GM20431 (cell line): ENCODE data around the gene SAYSD1.

Experiments used
- in situ Hi-C: fragments of 300-500 bp; cut with MseI, MboI; formaldehyde crosslinking; loops from one replicate; pipeline ENCODE4 v1.15.0; 2020; ENCODE audit warnings: low sequenced_read_pairs; ENCODE audit not compliant: unreplicated experiment

SAYSD1 gene

GRCh38 chr6:39060467-39061160 lies 54.4 kb downstream of the SAYSD1 start:
- in situ Hi-C loops: no loop called here

DNA sequence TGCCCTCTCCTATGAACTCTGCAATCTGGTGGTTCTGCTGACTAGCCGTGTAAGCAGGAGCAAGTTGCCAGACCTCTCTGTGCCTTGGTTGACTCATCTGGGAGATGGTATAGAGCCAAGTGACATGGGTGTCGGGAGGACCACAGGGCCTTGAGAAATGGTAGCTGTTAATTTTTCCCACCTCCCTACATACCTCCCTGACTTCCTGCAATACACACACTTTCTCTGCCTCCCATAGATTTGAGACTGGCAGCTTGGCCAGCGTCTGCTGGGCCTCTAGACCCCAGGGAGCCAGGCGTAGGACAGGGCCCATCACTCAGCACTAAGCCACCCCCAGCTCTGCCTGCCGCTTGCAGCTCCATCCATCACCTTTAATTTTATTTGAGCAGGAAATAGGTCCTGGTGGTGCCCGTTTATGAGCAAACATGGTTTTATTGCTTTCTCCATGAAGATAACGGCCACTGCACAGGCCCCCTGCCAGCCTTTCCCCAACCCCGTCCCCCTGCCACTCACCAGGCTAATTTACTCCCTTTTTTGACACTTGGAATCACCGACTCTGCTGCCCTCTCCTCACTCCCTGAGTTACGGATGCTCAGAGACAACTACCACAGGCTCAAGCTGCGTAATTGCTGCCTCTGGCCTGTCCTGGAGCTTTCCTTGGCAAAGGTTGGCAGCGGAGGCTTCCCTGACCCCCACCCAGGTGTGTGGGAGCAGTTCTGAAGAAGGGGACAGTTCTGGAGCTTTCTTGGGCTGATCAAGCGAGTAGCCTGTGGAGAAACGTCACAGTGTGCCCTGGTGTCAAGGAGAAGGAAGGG lies 55.3 kb downstream of the SAYSD1 start:
- in situ Hi-C loops: no loop called here

GRCh38 chr6:39058471-39059147 lies 56.4 kb downstream of the SAYSD1 start:
- in situ Hi-C loops: no loop called here

DNA sequence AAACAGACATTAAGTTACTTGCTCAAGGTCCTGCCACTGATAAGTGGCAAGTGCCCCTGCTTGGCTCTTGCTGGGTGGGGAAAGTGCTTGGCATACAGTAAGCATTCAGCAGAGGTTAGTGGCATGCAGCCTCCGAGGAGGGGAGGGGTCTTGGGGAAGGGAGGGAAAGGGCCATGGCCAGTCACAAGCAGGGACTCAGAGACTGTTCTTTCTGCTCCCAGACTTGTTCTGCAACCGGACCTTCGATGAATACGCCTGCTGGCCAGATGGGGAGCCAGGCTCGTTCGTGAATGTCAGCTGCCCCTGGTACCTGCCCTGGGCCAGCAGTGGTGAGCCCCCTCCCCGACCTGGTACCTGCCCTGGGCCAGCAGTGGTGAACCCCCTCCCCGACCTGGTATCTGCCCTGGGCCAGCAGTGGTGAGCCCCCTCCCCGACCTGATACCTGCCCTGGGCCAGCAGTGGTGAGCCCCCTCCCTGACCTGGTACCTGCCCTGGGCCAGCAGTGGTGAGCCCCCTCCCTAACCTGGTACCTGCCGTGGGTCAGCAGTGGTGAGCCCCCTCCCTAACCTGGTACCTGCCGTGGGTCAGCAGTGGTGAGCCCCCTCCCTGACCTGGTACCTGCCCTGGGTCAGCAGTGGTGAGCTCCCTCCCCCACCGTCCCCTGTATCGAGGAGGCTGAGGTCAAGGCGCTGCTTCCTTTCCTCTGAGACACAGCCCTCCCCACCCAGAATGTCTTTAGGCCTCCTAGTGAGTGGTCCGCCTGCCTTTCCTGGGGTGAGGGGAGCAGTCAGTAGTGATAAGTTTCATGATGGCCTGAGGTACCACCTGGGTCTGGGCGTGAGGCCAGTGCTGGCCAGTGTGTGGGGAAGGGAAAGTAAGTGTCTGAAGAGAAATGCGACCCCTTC lies 57.5 kb downstream of the SAYSD1 start:
- in situ Hi-C loops: no loop called here

DNA sequence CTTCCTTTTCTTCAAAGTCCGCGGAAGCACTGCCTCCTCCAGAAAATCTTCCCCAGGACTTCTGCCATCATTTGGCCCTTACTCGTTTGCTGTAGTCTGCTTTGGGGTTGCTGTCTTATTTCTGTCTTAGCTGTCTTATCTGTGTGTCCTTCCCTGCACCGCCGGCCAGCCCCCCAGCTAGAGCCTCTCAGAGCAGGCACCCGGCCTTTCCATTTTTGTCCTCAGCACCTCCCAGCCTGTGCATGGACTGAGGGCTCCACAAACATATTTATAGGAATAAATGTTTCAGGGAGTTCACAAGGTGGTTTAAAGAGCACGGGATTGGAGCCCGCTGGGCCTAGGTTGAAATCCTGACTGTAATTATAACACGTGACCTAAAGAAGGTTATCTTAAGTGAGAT lies 58.3 kb downstream of the SAYSD1 start:
- in situ Hi-C loops: no loop called here

GRCh38 chr6:39056191-39056590 lies 58.8 kb downstream of the SAYSD1 start:
- in situ Hi-C loops: no loop called here

- in situ Hi-C loops: no loop called here
Observed at GRCh38 chr6:39055661-39056060, 59.3 kb downstream of the SAYSD1 start.

DNA sequence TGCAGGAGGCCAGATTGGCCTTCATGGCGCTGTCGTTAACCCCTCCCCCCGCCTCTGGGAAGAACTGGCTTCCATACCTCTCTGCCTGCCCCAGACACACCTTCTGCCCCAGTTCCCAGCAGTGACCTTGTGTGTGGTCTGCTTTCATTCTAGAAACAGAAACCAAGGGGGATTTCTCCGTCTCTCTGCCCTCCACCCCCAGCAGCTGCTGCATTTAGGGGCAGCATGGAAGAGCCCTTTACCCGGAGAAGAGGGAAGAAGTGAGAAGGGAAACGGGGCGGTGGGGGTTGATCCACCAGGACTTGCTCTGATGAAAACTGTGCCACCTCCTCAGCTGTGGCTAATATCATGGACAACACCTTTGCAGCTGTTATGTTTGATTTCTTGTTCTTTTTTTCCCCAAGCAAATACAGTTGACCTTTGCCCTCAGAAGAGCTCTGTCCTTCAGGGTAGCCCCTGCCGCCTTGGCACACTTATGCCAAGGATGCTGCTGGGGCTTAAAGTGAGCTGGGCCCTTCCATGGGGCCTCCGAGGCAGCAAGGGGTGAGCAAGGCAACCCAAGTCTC lies 60.3 kb downstream of the SAYSD1 start:
- in situ Hi-C loops: no loop called here
